ENCODE measurements around the gene SMS. TPM values are rescaled to one million over a fixed set of nuclear protein-coding genes. Genes with fewer than 3 reads are reported as not detected.

SMS gene
- total and polyA plus RNA-seq, 2 of the 4 experiments (the other 2 are of a cell fraction), result 176 to 230 TPM

- TF ChIP-seq USF2 (IDR thresholded peaks at IDR 0.05; ENCODE audit: low read depth, low read length), result no peak
- no peak overlapping the region for H3K14ac ChIP-seq (replicated peaks; ENCODE audit: low read depth, low read length)
- whole genome bisulfite sequencing, 2 experiments (ENCODE audit: extremely low coverage in 2 of 2, insufficient read length in 1 of 2), result no CpG with 5 or more reads among the region's 3 CpGs
- no peaks in the 10 kb centered on the region for H3K27me3 ChIP-seq (ENCODE audit: control insufficient read depth, insufficient read depth, low read length)
- no peak overlapping the region for H2BK15ac ChIP-seq (ENCODE audit: low read depth, low read length)
- POLR2A ChIA-PET (ENCODE audit: unreplicated experiment), result no interaction called here
- no peak overlapping the region for H3K9ac ChIP-seq (ENCODE audit: low read depth, low read length)
- H3K4me2 ChIP-seq (ENCODE audit: low read depth, low read length), result no peak overlapping the region
- H2AK5ac ChIP-seq (ENCODE audit: low read depth, low read length), result no peak overlapping the region
- no peak overlapping the region for H4K5ac ChIP-seq (ENCODE audit: low read depth, low read length)
- DNase-seq, result no peak
- H4K20me1 ChIP-seq (ENCODE audit: insufficient read depth, low read length), result no peaks in the 10 kb centered on the region; the same call in 1 of the 2 replicates
- H2BK120ac ChIP-seq (ENCODE audit: low read depth, low read length), result no peak overlapping the region
- H3K27ac ChIP-seq (ENCODE audit: insufficient read depth, low read length), result no peak overlapping the region
- no peak overlapping the region for H4K91ac ChIP-seq (ENCODE audit: insufficient read depth, low read depth, low read length)
- in situ Hi-C loops (cut with MboI; ENCODE audit: low sequenced_read_pairs), result no loop called here
- H2AFZ ChIP-seq (replicated peaks; ENCODE audit: low read length, poor library complexity), result no peak overlapping the region
- no peak overlapping the region for H3K18ac ChIP-seq (ENCODE audit: low read depth, low read length)
- intact Hi-C loops (cut with micrococcal nuclease), result no loop called here
- no peak overlapping the region for H2AK9ac ChIP-seq (replicated peaks; ENCODE audit: low read depth, low read length, poor library complexity)
- no peak overlapping the region for H3K56ac ChIP-seq (ENCODE audit: extremely low read depth, insufficient read depth, low read length)
- H3K4ac ChIP-seq (ENCODE audit: low read depth, low read length), result no peak overlapping the region
- no peaks in the 10 kb centered on the region for H3K9me3 ChIP-seq (ENCODE audit: control insufficient read depth, insufficient read depth, low read length)
- dilution Hi-C loops (cut with HindIII; ENCODE audit: low sequenced_read_pairs, unreplicated experiment), result no loop called here
- peaks cover 33% of the 10 kb centered on the region for H3K36me3 ChIP-seq (ENCODE audit: control insufficient read depth, insufficient read depth, low read length)
- no peak overlapping the region for H2BK5ac ChIP-seq (ENCODE audit: low read depth, low read length, poor library complexity, severe bottlenecking)
- H4K8ac ChIP-seq (ENCODE audit: low read depth in 2 of 2, low read length in 2 of 2), result no peak overlapping the region
- CTCF ChIA-PET, result no interaction called here
- ATAC-seq (ENCODE audit: low read depth), result no peak
- no TSS peak for BruUV-seq (replicated peaks)
- 0 out of 2 replicates have a peak, but pooled peaks cover 3% of the 10 kb centered on the region for H3K4me1 ChIP-seq (ENCODE audit: control insufficient read depth, insufficient read depth, low read length)
- no peak overlapping the region for H3K23ac ChIP-seq (ENCODE audit: low read depth, low read length)
- no peaks in the 10 kb centered on the region for H3K9me1 ChIP-seq (ENCODE audit: insufficient read depth, low read length)
- H3K4me3 ChIP-seq (ENCODE audit: insufficient read depth, low read depth, low read length), result no peak overlapping the region
- no peak overlapping the region for H2BK20ac ChIP-seq (ENCODE audit: low read depth, low read length)
- H3K79me1 ChIP-seq (ENCODE audit: low read depth in 1 of 2, low read length in 2 of 2), result peaks cover 5 to 11% of the 10 kb centered on the region in 2 experiments; a peak in 3 of 4 replicates
Observed at GRCh38 chrX:21991504-21991903, 51.0 kb downstream of the SMS start.
